RWPE2 (cell line): Measurements from ENCODE around the gene CBX5.
A peak's percentile ranks its signal among the peaks of the same experiment; 100 is the strongest.

ENCODE experiments used
- ATAC-seq: fragments of 200-7000 bp; cut with Tn5 transposase; 3 replicates; pipeline ENCODE4 v1.9.1; 2021; ENCODE audit warnings: low read depth
- DNase-seq: peaks from one replicate; pipeline ENCODE4 v3.0.0-alpha.2; 2020; ENCODE audit warnings: low spot score
- H3K27ac ChIP-seq: fragments of 450-650 bp; 2 replicates; pipeline ENCODE4 v1.5.1; 2017; ENCODE audit warnings: mild to moderate bottlenecking; ENCODE audit not compliant: poor library complexity, severe bottlenecking
- H3K27me3 ChIP-seq: fragments of 250-450 bp; sonication (Bioruptor Pico); 2 replicates; pipeline ENCODE4 v1.5.1; 2021; ENCODE audit warnings: mild to moderate bottlenecking, moderate library complexity; ENCODE audit not compliant: insufficient read depth, poor library complexity, severe bottlenecking
- H3K36me3 ChIP-seq: fragments of 250-450 bp; sonication (Bioruptor Pico); 2 replicates; pipeline ENCODE4 v1.5.1; 2020; ENCODE audit warnings: low read depth, mild to moderate bottlenecking, moderate library complexity
- H3K4me1 ChIP-seq: fragments of 250-450 bp; sonication (Bioruptor Pico); 2 replicates; pipeline ENCODE4 v1.5.1; 2021; ENCODE audit warnings: mild to moderate bottlenecking, moderate library complexity; ENCODE audit not compliant: insufficient read depth, poor library complexity, severe bottlenecking
- H3K4me3 ChIP-seq: fragments of 250-450 bp; sonication (Bioruptor Pico); 2 replicates; pipeline ENCODE4 v1.5.1; 2021; ENCODE audit warnings: mild to moderate bottlenecking, moderate library complexity; ENCODE audit not compliant: severe bottlenecking
- H3K9me3 ChIP-seq: fragments of 250-450 bp; sonication (Bioruptor Pico); 2 replicates; pipeline ENCODE4 v1.5.1; 2021; ENCODE audit warnings: mild to moderate bottlenecking, moderate library complexity; ENCODE audit not compliant: severe bottlenecking
- TF ChIP-seq, protein P1 (sequence below): fragments of 450-650 bp; IDR thresholded peaks from one replicate; pipeline ENCODE4 v1.5.1; 2017; ENCODE audit warnings: mild to moderate bottlenecking, moderate library complexity; ENCODE audit not compliant: poor library complexity, severe bottlenecking

CBX5 gene

DNA sequence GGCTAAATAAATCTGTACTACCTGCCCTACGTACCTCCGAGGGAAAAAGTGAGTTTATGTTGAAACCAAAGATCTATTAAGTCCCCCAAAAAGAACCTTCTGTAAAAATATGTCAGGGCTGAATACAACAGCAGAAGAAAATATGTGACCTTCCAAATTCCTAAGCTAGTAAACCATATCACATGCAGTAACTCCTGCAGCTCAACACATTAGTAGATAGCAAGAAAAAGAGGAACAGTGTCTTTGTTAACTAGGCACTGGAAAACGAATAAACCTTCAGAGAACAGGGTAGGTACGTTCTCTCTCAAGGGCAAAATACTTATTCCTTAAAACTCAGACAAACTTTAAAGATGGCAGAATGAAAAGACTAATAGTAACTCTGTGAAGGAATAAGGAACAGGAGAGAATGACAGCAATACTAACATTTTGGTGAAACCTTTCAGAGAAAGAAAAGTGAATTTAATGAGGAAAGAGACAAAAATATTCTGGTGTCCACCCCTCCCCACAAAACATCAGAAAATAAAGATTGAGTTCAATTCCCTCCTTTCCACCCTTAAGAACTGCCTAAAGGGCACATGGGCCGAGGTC is 18.0 kb downstream of the CBX5 start:
- Histone ChIP-seq H3K27ac (peak overlapping the region; percentile 90), H3K27me3 (no peaks in the 10 kb centered on the region), H3K4me3 (no peak overlapping the region), H3K9me3 (no peaks in the 10 kb centered on the region), H3K4me1 (peaks cover 48% of the 10 kb centered on the region), H3K36me3 (peaks cover 27% of the 10 kb centered on the region)
- TF ChIP-seq, protein P1, sequence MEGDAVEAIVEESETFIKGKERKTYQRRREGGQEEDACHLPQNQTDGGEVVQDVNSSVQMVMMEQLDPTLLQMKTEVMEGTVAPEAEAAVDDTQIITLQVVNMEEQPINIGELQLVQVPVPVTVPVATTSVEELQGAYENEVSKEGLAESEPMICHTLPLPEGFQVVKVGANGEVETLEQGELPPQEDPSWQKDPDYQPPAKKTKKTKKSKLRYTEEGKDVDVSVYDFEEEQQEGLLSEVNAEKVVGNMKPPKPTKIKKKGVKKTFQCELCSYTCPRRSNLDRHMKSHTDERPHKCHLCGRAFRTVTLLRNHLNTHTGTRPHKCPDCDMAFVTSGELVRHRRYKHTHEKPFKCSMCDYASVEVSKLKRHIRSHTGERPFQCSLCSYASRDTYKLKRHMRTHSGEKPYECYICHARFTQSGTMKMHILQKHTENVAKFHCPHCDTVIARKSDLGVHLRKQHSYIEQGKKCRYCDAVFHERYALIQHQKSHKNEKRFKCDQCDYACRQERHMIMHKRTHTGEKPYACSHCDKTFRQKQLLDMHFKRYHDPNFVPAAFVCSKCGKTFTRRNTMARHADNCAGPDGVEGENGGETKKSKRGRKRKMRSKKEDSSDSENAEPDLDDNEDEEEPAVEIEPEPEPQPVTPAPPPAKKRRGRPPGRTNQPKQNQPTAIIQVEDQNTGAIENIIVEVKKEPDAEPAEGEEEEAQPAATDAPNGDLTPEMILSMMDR, result no peak
- DNase-seq (no peak), ATAC-seq (no peak)

DNA sequence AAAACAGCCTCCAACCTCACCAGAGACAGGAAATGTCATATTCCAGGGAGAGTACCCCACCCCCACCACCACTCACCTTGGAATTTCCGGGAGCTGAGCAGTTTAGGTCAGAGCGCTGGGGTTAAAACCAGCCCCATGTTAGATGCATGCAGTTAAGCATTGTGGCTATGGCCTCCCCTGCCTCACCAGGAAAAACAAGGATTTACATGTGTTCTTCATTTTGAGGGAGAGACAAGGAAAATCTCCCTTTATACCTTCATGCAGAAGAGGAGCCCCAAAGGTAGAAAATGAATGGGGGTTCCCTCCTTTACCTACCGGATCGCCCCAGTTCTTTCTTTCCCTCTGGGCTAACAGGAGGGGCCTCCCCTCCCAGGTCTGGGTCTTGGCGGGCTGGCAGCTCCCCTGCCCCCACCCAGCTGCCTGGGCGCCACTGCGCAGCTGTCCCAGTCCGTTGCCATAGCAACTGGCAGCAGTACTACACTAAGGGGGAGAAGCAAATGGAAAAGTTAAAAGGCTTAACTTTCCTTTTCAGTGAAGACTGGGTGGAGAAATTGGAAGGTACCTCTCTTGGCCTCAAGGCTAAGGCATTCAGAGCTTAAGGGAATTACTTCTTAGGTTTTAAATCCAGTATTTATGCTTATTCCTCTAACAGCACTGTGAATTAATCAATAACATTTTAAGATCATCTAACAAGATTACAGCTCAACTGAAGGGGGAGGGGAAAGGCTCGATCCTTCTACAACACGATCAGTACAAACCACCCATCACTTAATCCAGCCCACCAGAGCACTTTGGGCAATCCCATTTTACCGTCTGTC is 20.5 kb downstream of the CBX5 start:
- ATAC-seq (peak; percentile 90), DNase-seq (peak; percentile 84)
- peak overlapping the region; percentile 90 for H3K27ac ChIP-seq
- H3K27me3 ChIP-seq, result no peaks in the 10 kb centered on the region
- no peaks in the 10 kb centered on the region for H3K9me3 ChIP-seq
- H3K4me1 ChIP-seq, result peaks cover 48% of the 10 kb centered on the region
- TF ChIP-seq, protein P1, result no peak
- peak overlapping the region; percentile 22 for H3K4me3 ChIP-seq
- H3K36me3 ChIP-seq, result peaks cover 42% of the 10 kb centered on the region

DNA sequence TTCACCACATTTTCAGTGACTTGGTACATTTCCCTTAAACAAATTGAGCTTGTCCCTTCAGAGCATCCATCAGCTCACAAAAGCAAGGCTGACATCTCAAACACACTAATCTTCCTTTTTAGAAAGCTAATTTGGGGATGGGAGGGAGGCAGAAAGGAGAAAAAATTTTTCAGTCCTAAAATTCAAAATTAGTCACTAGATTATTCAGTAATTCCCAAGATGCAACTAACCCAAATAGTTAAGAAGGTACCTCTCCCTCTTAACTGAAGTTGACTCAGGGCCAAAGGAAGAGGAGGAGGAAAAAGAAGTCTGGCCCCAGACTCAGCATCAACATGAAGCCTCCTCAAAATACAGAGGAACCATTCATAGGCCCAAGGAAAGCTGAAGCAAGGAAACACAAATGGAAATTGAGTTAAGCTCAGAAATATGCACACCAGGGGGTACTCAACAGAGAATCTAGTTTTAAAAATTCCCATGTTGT is 21.7 kb downstream of the CBX5 start:
- TF ChIP-seq, protein P1, result no peak
- Histone ChIP-seq H3K27me3 (no peaks in the 10 kb centered on the region), H3K9me3 (no peaks in the 10 kb centered on the region), H3K36me3 (peaks cover 51% of the 10 kb centered on the region), H3K4me1 (peaks cover 48% of the 10 kb centered on the region), H3K4me3 (no peak overlapping the region), H3K27ac (peak overlapping the region; percentile 90)
- DNase-seq (no peak), ATAC-seq (no peak)

DNA sequence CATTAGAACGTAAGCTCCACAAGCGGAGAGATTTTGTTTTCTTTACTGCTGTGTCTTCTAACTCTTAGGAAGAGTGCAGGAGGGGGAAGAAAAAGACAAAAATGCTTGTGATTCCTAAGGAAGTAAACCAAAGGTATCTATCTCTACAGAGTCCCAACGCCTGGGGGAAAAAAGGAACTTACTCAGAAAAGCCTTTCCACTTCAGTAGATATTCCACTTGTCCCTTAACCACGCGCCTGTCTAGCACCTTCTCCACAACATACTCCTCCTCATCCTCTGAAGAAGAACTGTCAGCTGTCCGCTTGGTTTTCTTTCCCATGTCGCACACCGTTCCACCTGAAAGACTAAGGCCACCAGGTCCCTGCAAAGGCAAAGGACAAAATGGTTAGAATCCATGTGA is 22.6 kb downstream of the CBX5 start:
- DNase-seq (no peak), ATAC-seq (no peak)
- Histone ChIP-seq H3K27me3 (no peaks in the 10 kb centered on the region), H3K9me3 (no peaks in the 10 kb centered on the region), H3K27ac (peak overlapping the region; percentile 90), H3K36me3 (peaks cover 59% of the 10 kb centered on the region), H3K4me3 (no peak overlapping the region), H3K4me1 (peaks cover 40% of the 10 kb centered on the region)
- TF ChIP-seq, protein P1, result no peak

DNA sequence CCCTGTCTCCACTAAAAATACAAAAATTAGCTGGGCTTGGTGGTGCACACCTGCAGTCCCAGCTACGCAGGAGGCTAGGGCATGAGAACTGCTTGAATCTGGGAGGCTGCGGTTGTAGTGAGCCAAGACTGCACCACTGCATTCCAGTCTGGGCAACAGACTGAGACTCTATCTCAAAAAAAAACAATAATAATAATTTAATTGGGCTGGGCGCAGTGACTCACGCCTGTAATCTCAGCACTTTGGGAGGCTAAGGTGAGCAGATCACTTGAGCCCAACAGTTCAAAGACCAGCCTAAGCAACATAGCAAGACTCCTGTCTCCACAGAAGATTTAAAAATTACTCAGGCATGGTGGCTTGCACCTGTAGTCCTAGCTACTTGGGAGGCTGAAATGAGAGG is 26.7 kb downstream of the CBX5 start:
- TF ChIP-seq, protein P1, result no peak

More for the DNA sequence above, 26.7 kb downstream of the CBX5 start:
- H3K4me1 ChIP-seq, result peaks cover 2% of the 10 kb centered on the region
- H3K27me3 ChIP-seq, result no peaks in the 10 kb centered on the region
- ATAC-seq (0 out of 3 replicates have a peak, but pooled peaks have one; percentile 14), DNase-seq (no peak)
- no peaks in the 10 kb centered on the region for H3K9me3 ChIP-seq
- no peak overlapping the region for H3K4me3 ChIP-seq
- peaks cover 92% of the 10 kb centered on the region for H3K36me3 ChIP-seq
- H3K27ac ChIP-seq, result no peak overlapping the region
